WERI-Rb-1 (cell line): ENCODE results near the gene PARP1.

ENCODE experiments used
- DNase-seq: peaks from one replicate; pipeline ENCODE4 v3.0.0-alpha.2; 2020
- H3K27ac ChIP-seq: fragments of 250-450 bp; sonication (Bioruptor Pico); 2 replicates; pipeline ENCODE4 v1.5.1; 2020; ENCODE audit warnings: mild to moderate bottlenecking, moderate library complexity
- H3K27me3 ChIP-seq: fragments of 250-450 bp; sonication (Bioruptor Pico); 2 replicates; pipeline ENCODE4 v1.5.1; 2021; ENCODE audit warnings: mild to moderate bottlenecking, low read depth, moderate library complexity; ENCODE audit not compliant: insufficient read depth, severe bottlenecking
- H3K36me3 ChIP-seq: fragments of 250-450 bp; sonication (Bioruptor Pico); 2 replicates; pipeline ENCODE4 v1.5.1; 2020; ENCODE audit warnings: mild to moderate bottlenecking, moderate library complexity
- H3K4me3 ChIP-seq: 2 replicates; pipeline ENCODE4 v1.5.1; 2011; ENCODE audit warnings: low read depth, mild to moderate bottlenecking, control low read depth, low read length
- H3K9me3 ChIP-seq: fragments of 250-450 bp; sonication (Bioruptor Pico); 2 replicates; pipeline ENCODE4 v1.5.1; 2021; ENCODE audit warnings: mild to moderate bottlenecking, moderate library complexity; ENCODE audit not compliant: severe bottlenecking
- TF ChIP-seq, protein P1 (sequence below): IDR thresholded peaks from 2 replicates; pipeline ENCODE4 v1.5.1; 2011; ENCODE audit warnings: low read depth, mild to moderate bottlenecking, control low read depth, inconsistent platforms, low read length

PARP1 gene

DNA sequence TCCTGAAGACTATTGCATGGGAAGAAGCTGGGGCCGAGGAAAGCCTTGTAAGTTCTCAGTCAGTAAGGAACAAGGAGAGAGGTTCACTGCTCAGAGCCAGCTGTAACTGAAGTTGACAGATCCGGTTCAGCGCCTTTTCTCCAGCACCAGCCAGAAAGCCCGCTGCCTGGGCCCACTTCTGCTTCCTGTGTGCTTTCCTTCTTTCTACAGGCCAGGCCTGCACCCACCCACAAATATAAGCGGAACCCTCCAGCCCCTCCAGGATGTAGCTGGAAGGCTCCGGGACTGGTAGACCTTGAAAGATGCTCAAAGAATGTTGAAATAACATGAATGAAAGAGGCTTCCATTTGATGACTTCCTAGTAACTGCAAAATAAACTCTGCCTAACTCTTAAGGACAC is 38.8 kb downstream of the PARP1 start:
- Histone ChIP-seq H3K36me3 (peaks cover 8% of the 10 kb centered on the region), H3K27ac (no peak overlapping the region), H3K9me3 (no peaks in the 10 kb centered on the region), H3K4me3 (no peak overlapping the region), H3K27me3 (no peaks in the 10 kb centered on the region)
- TF ChIP-seq, protein P1, sequence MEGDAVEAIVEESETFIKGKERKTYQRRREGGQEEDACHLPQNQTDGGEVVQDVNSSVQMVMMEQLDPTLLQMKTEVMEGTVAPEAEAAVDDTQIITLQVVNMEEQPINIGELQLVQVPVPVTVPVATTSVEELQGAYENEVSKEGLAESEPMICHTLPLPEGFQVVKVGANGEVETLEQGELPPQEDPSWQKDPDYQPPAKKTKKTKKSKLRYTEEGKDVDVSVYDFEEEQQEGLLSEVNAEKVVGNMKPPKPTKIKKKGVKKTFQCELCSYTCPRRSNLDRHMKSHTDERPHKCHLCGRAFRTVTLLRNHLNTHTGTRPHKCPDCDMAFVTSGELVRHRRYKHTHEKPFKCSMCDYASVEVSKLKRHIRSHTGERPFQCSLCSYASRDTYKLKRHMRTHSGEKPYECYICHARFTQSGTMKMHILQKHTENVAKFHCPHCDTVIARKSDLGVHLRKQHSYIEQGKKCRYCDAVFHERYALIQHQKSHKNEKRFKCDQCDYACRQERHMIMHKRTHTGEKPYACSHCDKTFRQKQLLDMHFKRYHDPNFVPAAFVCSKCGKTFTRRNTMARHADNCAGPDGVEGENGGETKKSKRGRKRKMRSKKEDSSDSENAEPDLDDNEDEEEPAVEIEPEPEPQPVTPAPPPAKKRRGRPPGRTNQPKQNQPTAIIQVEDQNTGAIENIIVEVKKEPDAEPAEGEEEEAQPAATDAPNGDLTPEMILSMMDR: no peak
- DNase-seq: no peak

DNA sequence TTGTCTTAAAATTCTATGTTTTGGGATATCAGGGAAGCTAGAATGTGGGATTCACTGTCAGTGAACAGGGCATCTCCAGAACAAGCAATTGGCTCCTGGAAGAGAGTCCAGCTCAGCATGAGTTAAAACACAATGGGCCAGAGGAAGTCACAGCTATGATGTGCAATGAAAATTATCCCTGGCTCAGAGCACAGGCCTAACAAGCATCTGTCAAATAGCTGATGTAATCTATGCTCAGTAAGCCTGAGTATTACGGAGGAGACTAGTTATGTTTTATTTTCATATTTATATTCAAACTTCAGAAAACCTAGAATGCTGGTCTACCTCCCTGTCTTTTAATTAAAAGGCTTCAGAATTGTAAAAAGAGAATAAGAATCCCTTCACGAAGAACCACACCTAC is 41.6 kb downstream of the PARP1 start:
- Histone ChIP-seq H3K9me3 (no peaks in the 10 kb centered on the region), H3K4me3 (no peak overlapping the region), H3K36me3 (peaks cover 8% of the 10 kb centered on the region), H3K27ac (no peak overlapping the region), H3K27me3 (no peaks in the 10 kb centered on the region)
- no peak for DNase-seq
- TF ChIP-seq, protein P1: no peak

DNA sequence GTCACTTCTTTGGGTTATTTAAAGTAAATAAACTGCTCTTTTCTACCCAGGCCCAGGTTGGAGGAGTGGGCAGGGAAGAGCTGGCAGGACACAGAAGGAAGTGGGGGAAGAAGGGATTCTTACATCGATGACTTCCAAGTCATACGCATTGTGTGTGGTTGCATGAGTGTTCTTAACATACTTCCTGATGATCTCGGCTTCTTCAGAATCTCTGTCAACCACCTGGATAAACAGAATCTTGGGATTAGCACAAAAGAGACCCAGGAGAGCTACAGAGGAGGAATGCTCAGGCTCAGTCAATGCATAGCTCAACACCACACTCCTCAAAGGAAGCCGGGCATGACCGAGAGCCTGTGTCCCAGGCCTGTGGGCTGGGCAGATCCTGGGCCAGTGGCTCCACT is 42.1 kb downstream of the PARP1 start:
- no peak for DNase-seq
- H3K9me3 ChIP-seq: no peaks in the 10 kb centered on the region
- TF ChIP-seq, protein P1: no peak
- H3K27ac ChIP-seq: no peak overlapping the region
- H3K27me3 ChIP-seq: no peaks in the 10 kb centered on the region
- H3K4me3 ChIP-seq: no peak overlapping the region
- H3K36me3 ChIP-seq: peaks cover 8% of the 10 kb centered on the region

DNA sequence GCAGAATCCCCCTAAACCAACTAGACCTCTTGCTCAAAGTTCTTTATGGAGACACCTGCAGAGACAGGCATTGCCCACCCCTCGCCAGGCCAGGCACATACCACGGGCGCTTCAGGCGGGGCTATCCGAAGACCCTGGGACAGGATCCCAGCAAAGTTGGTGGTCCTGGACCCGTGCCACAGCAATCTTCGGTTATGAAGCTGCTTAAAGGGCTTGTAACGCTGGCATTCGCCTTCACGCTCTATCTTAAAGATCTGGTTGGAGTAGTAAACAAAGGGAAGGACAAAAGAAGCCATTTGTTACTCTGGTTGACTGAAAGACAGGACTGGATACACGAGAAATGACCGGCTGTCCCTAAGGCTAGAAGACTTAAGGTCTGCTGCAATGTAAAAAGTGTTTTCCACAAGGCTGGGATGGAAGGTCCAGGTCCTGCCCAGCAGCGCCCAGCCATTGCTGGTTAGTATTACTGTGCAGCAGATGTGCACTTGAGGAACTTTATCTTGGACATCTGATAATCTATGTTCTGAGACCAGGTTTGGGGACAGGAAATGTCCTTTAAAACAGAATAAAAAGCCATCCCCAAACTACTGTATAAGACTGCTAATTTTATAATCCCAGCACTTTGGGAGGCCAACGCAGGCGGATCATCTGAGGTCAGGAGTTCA is 42.9 kb downstream of the PARP1 start:
- H3K27me3 ChIP-seq: no peaks in the 10 kb centered on the region
- H3K27ac ChIP-seq: no peak overlapping the region
- DNase-seq: no peak
- TF ChIP-seq, protein P1: no peak
- H3K9me3 ChIP-seq: no peaks in the 10 kb centered on the region
- H3K4me3 ChIP-seq: no peak overlapping the region
- peaks cover 8% of the 10 kb centered on the region for H3K36me3 ChIP-seq

DNA sequence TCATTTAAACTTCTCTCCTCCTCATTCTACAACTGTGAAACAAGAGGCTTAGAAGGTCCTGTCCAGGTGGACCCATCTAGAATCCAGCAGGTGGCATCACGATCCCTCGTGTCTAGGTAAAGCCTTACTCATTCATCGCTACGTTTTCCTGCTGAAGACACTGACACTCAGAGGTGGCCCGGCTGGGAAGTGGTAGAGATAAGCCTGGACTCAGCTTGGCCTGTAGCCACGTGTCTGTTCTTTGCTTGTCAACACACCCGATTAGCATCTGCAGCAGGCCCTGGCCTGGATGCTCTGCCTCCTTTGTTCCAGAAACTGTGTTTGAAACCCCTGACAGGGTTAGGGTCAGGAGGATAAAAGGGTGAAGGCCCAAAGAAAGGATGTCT is 43.4 kb downstream of the PARP1 start:
- H3K27ac ChIP-seq: no peak overlapping the region
- peaks cover 8% of the 10 kb centered on the region for H3K36me3 ChIP-seq
- DNase-seq: no peak
- H3K27me3 ChIP-seq: no peaks in the 10 kb centered on the region
- no peaks in the 10 kb centered on the region for H3K9me3 ChIP-seq
- TF ChIP-seq, protein P1: no peak
- H3K4me3 ChIP-seq: no peak overlapping the region
